ENCODE measurements around the gene ADD3.
"Not testable (repeated sequence)": the region's sequence is repeated elsewhere in the genome, so short reads cannot be mapped to it uniquely, and the experiment has no call there.

Gene ADD3

GRCh38 chr10:110032801-110033700 is 25.3 kb downstream of the ADD3 start:
- in situ Hi-C loops (cut with MboI; ENCODE audit: low sequenced_read_pairs): no loop called here

GRCh38 chr10:110033701-110034235 is 26.0 kb downstream of the ADD3 start:
- in situ Hi-C loops (cut with MboI; ENCODE audit: low sequenced_read_pairs): no loop called here

GRCh38 chr10:110034596-110034995 is 26.8 kb downstream of the ADD3 start:
- in situ Hi-C loops (cut with MboI; ENCODE audit: low sequenced_read_pairs): no loop called here

GRCh38 chr10:110035070-110035921 is 27.5 kb downstream of the ADD3 start:
- in situ Hi-C loops (cut with MboI; ENCODE audit: low sequenced_read_pairs): no loop called here

GRCh38 chr10:110036640-110037039 is 28.9 kb downstream of the ADD3 start:
- in situ Hi-C loops (cut with MboI; ENCODE audit: low sequenced_read_pairs): no loop called here

- in situ Hi-C loops (cut with MboI; ENCODE audit: low sequenced_read_pairs): no loop called here
These were observed 31.5 kb downstream of the ADD3 start for GRCh38 chr10:110039254-110039653.

GRCh38 chr10:110040108-110040507 is 32.3 kb downstream of the ADD3 start:
- in situ Hi-C loops (cut with MboI; ENCODE audit: low sequenced_read_pairs): no loop called here

GRCh38 chr10:110040767-110041478 is 33.1 kb downstream of the ADD3 start:
- in situ Hi-C loops (cut with MboI; ENCODE audit: low sequenced_read_pairs): no loop called here

GRCh38 chr10:110041479-110041829 is 33.7 kb downstream of the ADD3 start:
- in situ Hi-C loops (cut with MboI; ENCODE audit: low sequenced_read_pairs): no loop called here

GRCh38 chr10:110042181-110042580 is 34.4 kb downstream of the ADD3 start:
- in situ Hi-C loops (cut with MboI; ENCODE audit: low sequenced_read_pairs): no loop called here

GRCh38 chr10:110042891-110043290 is 35.1 kb downstream of the ADD3 start:
- in situ Hi-C loops (cut with MboI; ENCODE audit: low sequenced_read_pairs): no loop called here

- in situ Hi-C loops (cut with MboI; ENCODE audit: low sequenced_read_pairs): no loop called here
These were observed 36.9 kb downstream of the ADD3 start for GRCh38 chr10:110044681-110045080.

- in situ Hi-C loops (cut with MboI; ENCODE audit: low sequenced_read_pairs): no loop called here
These were observed 38.0 kb downstream of the ADD3 start for GRCh38 chr10:110045772-110046171.

- in situ Hi-C loops (cut with MboI; ENCODE audit: low sequenced_read_pairs): not testable (repeated sequence)
These were observed 40.4 kb downstream of the ADD3 start for GRCh38 chr10:110048145-110048544.

- in situ Hi-C loops (cut with MboI; ENCODE audit: low sequenced_read_pairs): no loop called here
These were observed 41.0 kb downstream of the ADD3 start for GRCh38 chr10:110048781-110049180.

- in situ Hi-C loops (cut with MboI; ENCODE audit: low sequenced_read_pairs): not testable (repeated sequence)
These were observed 42.3 kb downstream of the ADD3 start for GRCh38 chr10:110049889-110050591.

GRCh38 chr10:110051487-110051886 is 43.7 kb downstream of the ADD3 start:
- in situ Hi-C loops (cut with MboI; ENCODE audit: low sequenced_read_pairs): no loop called here

GRCh38 chr10:110052916-110053315 is 45.1 kb downstream of the ADD3 start:
- in situ Hi-C loops (cut with MboI; ENCODE audit: low sequenced_read_pairs): no loop called here

- in situ Hi-C loops (cut with MboI; ENCODE audit: low sequenced_read_pairs): no loop called here
These were observed 49.0 kb downstream of the ADD3 start for GRCh38 chr10:110056822-110057221.

GRCh38 chr10:110057456-110057855 is 49.7 kb downstream of the ADD3 start:
- in situ Hi-C loops (cut with MboI; ENCODE audit: low sequenced_read_pairs): no loop called here

All from HL-60/S4 (cell line).